Trophoblast cell (in vitro differentiated cells and primary cell): ENCODE results near the gene ITGA8.

Source experiments
- DNase-seq, 2 donors: peaks; one replicate each; pipeline ENCODE4 v3.0.0-alpha.2; 2016
- H2AFZ ChIP-seq: 2 replicates; pipeline ENCODE4 v1.6.1; 2013; ENCODE audit warnings: low read length, moderate library complexity, mild to moderate bottlenecking; ENCODE audit not compliant: insufficient read depth, poor library complexity
- H2AK5ac ChIP-seq: 2 replicates; pipeline ENCODE4 v1.6.1; 2013; ENCODE audit warnings: mild to moderate bottlenecking, low read length
- H2BK120ac ChIP-seq: 2 replicates; pipeline ENCODE4 v1.6.1; 2013; ENCODE audit warnings: low read length, mild to moderate bottlenecking, moderate library complexity; ENCODE audit not compliant: insufficient read depth, poor library complexity
- H2BK12ac ChIP-seq: 2 replicates; pipeline ENCODE4 v1.6.1; 2013; ENCODE audit warnings: mild to moderate bottlenecking, low read length, moderate library complexity
- H2BK5ac ChIP-seq: 2 replicates; pipeline ENCODE4 v1.6.1; 2013; ENCODE audit warnings: low read length, low read depth, moderate library complexity, mild to moderate bottlenecking; ENCODE audit not compliant: poor library complexity
- H3K14ac ChIP-seq: 2 replicates; pipeline ENCODE4 v1.6.1; 2013; ENCODE audit warnings: mild to moderate bottlenecking, low read length
- H3K18ac ChIP-seq: 2 replicates; pipeline ENCODE4 v1.6.1; 2013; ENCODE audit warnings: mild to moderate bottlenecking, low read length
- H3K23ac ChIP-seq: 2 replicates; pipeline ENCODE4 v1.6.1; 2013; ENCODE audit warnings: low read length
- H3K27ac ChIP-seq: 2 replicates; pipeline ENCODE4 v1.5.1; 2013; ENCODE audit warnings: low read depth, mild to moderate bottlenecking, inconsistent platforms, low read length, moderate library complexity
- H3K27me3 ChIP-seq: 2 replicates; pipeline ENCODE4 v1.6.1; 2013; ENCODE audit warnings: inconsistent platforms, mild to moderate bottlenecking, low read length, moderate library complexity; ENCODE audit not compliant: insufficient read depth
- H3K36me3 ChIP-seq, 2 experiments: 1 replicate in 1 of 2; 2 replicates in 1 of 2; pipeline ENCODE4 v1.6.1; 2013; ENCODE audit warnings: low read length in 2 of 2, mild to moderate bottlenecking in 2 of 2, moderate library complexity in 1 of 2; ENCODE audit not compliant: insufficient read depth in 2 of 2, control insufficient read depth in 1 of 2
- H3K4ac ChIP-seq: 2 replicates; pipeline ENCODE4 v1.6.1; 2013; ENCODE audit warnings: low read depth, mild to moderate bottlenecking, low read length, moderate library complexity
- H3K4me1 ChIP-seq, 2 experiments: 1 replicate in 1 of 2; 2 replicates in 1 of 2; pipeline ENCODE4 v1.6.1; 2013; ENCODE audit warnings: low read length in 2 of 2, mild to moderate bottlenecking in 2 of 2, moderate library complexity in 1 of 2; ENCODE audit not compliant: insufficient read depth in 2 of 2, control insufficient read depth in 1 of 2
- H3K4me2 ChIP-seq: 2 replicates; pipeline ENCODE4 v1.6.1; 2013; ENCODE audit warnings: inconsistent platforms, mild to moderate bottlenecking, low read length, moderate library complexity
- H3K4me3 ChIP-seq: 2 replicates; pipeline ENCODE4 v1.5.1; 2013; ENCODE audit warnings: mild to moderate bottlenecking, low read depth, low read length, inconsistent platforms
- H3K79me1 ChIP-seq: one replicate; pipeline ENCODE4 v1.6.1; 2013; ENCODE audit warnings: low read length
- H3K79me2 ChIP-seq: 2 replicates; pipeline ENCODE4 v1.6.1; 2013; ENCODE audit warnings: low read length, mild to moderate bottlenecking; ENCODE audit not compliant: control insufficient read depth, insufficient read depth, poor library complexity
- H3K9ac ChIP-seq: 2 replicates; pipeline ENCODE4 v1.6.1; 2013; ENCODE audit warnings: mild to moderate bottlenecking, low read length
- H3K9me3 ChIP-seq: 2 replicates; pipeline ENCODE4 v1.6.1; 2013; ENCODE audit warnings: low read depth, mild to moderate bottlenecking, control low read depth, inconsistent platforms, low read length; ENCODE audit not compliant: insufficient read depth
- H4K12ac ChIP-seq: 2 replicates; pipeline ENCODE4 v1.6.1; 2013; ENCODE audit warnings: low read depth, mild to moderate bottlenecking, low read length, moderate library complexity
- H4K8ac ChIP-seq: 2 replicates; pipeline ENCODE4 v1.6.1; 2013; ENCODE audit warnings: low read depth, mild to moderate bottlenecking, low read length, moderate library complexity
- H4K91ac ChIP-seq: one replicate; pipeline ENCODE4 v1.6.1; 2013; ENCODE audit warnings: low read depth, mild to moderate bottlenecking, low read length, moderate library complexity
- WGBS: extraction: QIAGEN DNeasy Blood & Tissue Kit; methylation state at CpG from one replicate; pipeline ENCODE4 v1.1.7; 2013; ENCODE audit warnings: missing lambda C conversion rate; ENCODE audit not compliant: insufficient read length, insufficient coverage; ENCODE audit errors: extremely low coverage; 5-methylcytosine and 5-hydroxymethylcytosine counted together

The ITGA8 gene

GRCh38 chr10:15751046-15751445, 31.3 kb upstream of the ITGA8 start:
- Histone ChIP-seq H3K79me2 (no peaks in the 10 kb centered on the region), H3K27me3 (no peaks in the 10 kb centered on the region), H3K14ac (no peak overlapping the region), H4K8ac (no peak overlapping the region), H3K4me3 (no peak overlapping the region), H3K27ac (no peak overlapping the region), H4K91ac (no peak overlapping the region), H3K9ac (no peak overlapping the region), H2BK12ac (no peak overlapping the region), H3K9me3 (no peaks in the 10 kb centered on the region), H3K36me3 (no peaks in the 10 kb centered on the region), H3K4ac (no peak overlapping the region), H2BK120ac (no peak overlapping the region), H2AK5ac (no peak overlapping the region), H2AFZ (no peak overlapping the region), H4K12ac (no peak overlapping the region), H3K4me1 (no peaks in the 10 kb centered on the region), H3K79me1 (no peaks in the 10 kb centered on the region), H3K4me2 (no peak overlapping the region), H3K18ac (no peak overlapping the region), H2BK5ac (no peak overlapping the region), H3K23ac (no peak overlapping the region)
- no CpG with 5 or more reads among the region's 5 CpGs for WGBS
- DNase-seq, result no peak

DNA sequence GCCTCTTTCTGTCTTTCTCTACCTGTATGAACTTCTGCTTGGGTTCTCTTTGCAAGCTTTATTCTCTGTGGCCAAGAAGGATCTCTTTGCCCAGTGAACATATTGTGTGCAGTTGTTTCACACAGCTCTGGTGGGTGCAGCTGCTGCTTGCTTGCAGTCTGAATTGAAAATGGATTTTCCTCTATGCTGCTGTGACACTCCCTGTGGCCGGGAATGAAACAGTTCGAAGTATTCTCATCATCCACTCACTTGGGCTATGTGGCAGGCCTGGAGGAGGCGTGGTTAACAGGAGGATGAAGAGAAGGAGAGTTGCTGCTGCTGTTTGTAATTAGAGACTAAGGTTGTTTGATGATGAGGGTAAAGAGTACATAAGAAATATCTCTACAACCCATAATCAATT, 28.4 kb upstream of the ITGA8 start:
- Histone ChIP-seq H2BK120ac (no peak overlapping the region), H3K4me2 (no peak overlapping the region), H2BK12ac (no peak overlapping the region), H3K79me1 (no peaks in the 10 kb centered on the region), H2AK5ac (no peak overlapping the region), H2BK5ac (no peak overlapping the region), H3K9ac (no peak overlapping the region), H3K4me1 (no peaks in the 10 kb centered on the region), H4K8ac (no peak overlapping the region), H3K36me3 (no peaks in the 10 kb centered on the region), H3K27me3 (no peaks in the 10 kb centered on the region), H3K4me3 (no peak overlapping the region), H2AFZ (no peak overlapping the region), H4K12ac (no peak overlapping the region), H3K14ac (no peak overlapping the region), H3K27ac (no peak overlapping the region), H4K91ac (no peak overlapping the region), H3K18ac (no peak overlapping the region), H3K23ac (no peak overlapping the region), H3K9me3 (peaks cover 2% of the 10 kb centered on the region), H3K4ac (no peak overlapping the region), H3K79me2 (no peaks in the 10 kb centered on the region)
- WGBS, result no CpG with 5 or more reads among the region's 3 CpGs
- no peak for DNase-seq

- no peak overlapping the region for H4K12ac ChIP-seq
- no peaks in the 10 kb centered on the region for H3K79me2 ChIP-seq
- no peak overlapping the region for H2BK120ac ChIP-seq
- no peak overlapping the region for H2BK5ac ChIP-seq
- H3K4me3 ChIP-seq, result no peak overlapping the region
- H4K8ac ChIP-seq, result no peak overlapping the region
- H4K91ac ChIP-seq, result no peak overlapping the region
- no peak for DNase-seq
- no CpG with 5 or more reads among the region's 3 CpGs for WGBS
- no peak overlapping the region for H2AFZ ChIP-seq
- H3K4me2 ChIP-seq, result no peak overlapping the region
- no peaks in the 10 kb centered on the region for H3K79me1 ChIP-seq
- no peak overlapping the region for H2BK12ac ChIP-seq
- H3K27ac ChIP-seq, result no peak overlapping the region
- no peak overlapping the region for H3K14ac ChIP-seq
- H3K27me3 ChIP-seq, result no peaks in the 10 kb centered on the region
- no peak overlapping the region for H3K23ac ChIP-seq
- H3K18ac ChIP-seq, result no peak overlapping the region
- H3K9ac ChIP-seq, result no peak overlapping the region
- H3K36me3 ChIP-seq, result no peaks in the 10 kb centered on the region
- no peaks in the 10 kb centered on the region for H3K4me1 ChIP-seq
- H3K9me3 ChIP-seq, result peaks cover 2% of the 10 kb centered on the region
- no peak overlapping the region for H2AK5ac ChIP-seq
- H3K4ac ChIP-seq, result no peak overlapping the region
Measured at GRCh38 chr10:15747632-15748031, 27.9 kb upstream of the ITGA8 start.

- H3K27me3 ChIP-seq, result no peaks in the 10 kb centered on the region
- H4K8ac ChIP-seq, result no peak overlapping the region
- no peak overlapping the region for H2AK5ac ChIP-seq
- no peak overlapping the region for H3K9ac ChIP-seq
- H3K14ac ChIP-seq, result no peak overlapping the region
- no peak overlapping the region for H3K23ac ChIP-seq
- peaks cover 2% of the 10 kb centered on the region for H3K9me3 ChIP-seq
- no peak overlapping the region for H2AFZ ChIP-seq
- H3K36me3 ChIP-seq, result no peaks in the 10 kb centered on the region
- no peak overlapping the region for H2BK5ac ChIP-seq
- no peak overlapping the region for H4K12ac ChIP-seq
- no peak overlapping the region for H4K91ac ChIP-seq
- no peak for DNase-seq
- no peak overlapping the region for H3K27ac ChIP-seq
- no peak overlapping the region for H3K4me2 ChIP-seq
- no peak overlapping the region for H2BK120ac ChIP-seq
- no peaks in the 10 kb centered on the region for H3K79me1 ChIP-seq
- H3K79me2 ChIP-seq, result no peaks in the 10 kb centered on the region
- H3K4me3 ChIP-seq, result no peak overlapping the region
- no peak overlapping the region for H3K18ac ChIP-seq
- no peaks in the 10 kb centered on the region for H3K4me1 ChIP-seq
- no peak overlapping the region for H2BK12ac ChIP-seq
- WGBS, result no CpG with 5 or more reads among the region's 1 CpG
- no peak overlapping the region for H3K4ac ChIP-seq
Measured at GRCh38 chr10:15745751-15746150, 26.0 kb upstream of the ITGA8 start.
